ENCODE measurements around the gene MRFAP1.
"Not testable (repeated sequence)": the region's sequence is repeated elsewhere in the genome, so short reads cannot be mapped to it uniquely, and the experiment has no call there.

MRFAP1 gene

DNA sequence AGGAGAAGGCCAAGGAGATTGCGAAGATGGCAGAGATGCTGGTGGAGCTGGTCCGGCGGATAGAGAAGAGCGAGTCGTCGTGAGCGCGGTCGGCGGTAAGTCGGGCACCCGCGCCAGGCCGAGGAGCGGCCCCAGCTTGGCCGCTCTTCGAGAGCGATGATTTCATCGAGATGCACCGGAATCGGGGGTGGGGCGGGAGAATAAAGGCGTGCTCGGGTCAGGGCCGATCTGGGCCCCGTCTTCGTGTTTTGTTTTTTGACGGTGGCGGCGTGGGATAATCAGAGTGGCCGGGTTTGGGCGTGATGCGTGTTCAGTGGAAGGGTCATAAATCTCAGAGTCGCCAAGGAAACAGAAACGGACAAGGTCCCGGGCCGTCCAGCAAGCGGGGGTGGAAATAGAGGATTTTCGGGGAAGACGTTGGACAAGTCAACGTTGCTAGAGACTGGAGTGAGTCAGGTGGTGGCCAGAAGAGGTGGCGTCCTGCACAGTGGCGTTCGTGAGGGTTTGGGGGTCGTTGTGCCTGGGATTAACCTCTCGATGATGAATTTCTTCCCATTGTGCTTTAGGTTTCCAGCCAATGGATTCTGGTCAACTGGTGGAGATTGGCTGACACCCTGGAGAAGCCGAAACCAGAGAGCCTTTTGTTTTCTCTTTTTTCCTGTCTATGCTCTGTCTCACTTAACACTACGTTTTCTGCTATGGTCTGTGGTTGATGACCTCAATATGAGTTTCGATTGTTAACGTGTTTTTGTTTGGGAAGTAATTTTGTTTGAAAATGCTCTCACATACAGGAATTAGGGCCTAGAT is 882 bp downstream of the MRFAP1 start:
- H3K36me3 Mint-ChIP-seq (ENCODE audit: low read depth): peaks cover 39% of the 10 kb centered on the region
- H3K4me3 Mint-ChIP-seq: peak overlapping the region; percentile 100
- H3K27me3 Mint-ChIP-seq: no peaks in the 10 kb centered on the region
- H3K4me1 Mint-ChIP-seq (ENCODE audit: low read depth): peaks cover 45% of the 10 kb centered on the region
- H3K27ac Mint-ChIP-seq: peak overlapping the region; percentile 99
- H3K9me3 Mint-ChIP-seq: no peaks in the 10 kb centered on the region

GRCh38 chr4:6641971-6642320 is 1.5 kb downstream of the MRFAP1 start:
- H3K4me1 Mint-ChIP-seq (ENCODE audit: low read depth): peaks cover 45% of the 10 kb centered on the region
- H3K27me3 Mint-ChIP-seq: no peaks in the 10 kb centered on the region
- peak overlapping the region; percentile 100 for H3K4me3 Mint-ChIP-seq
- H3K27ac Mint-ChIP-seq: peak overlapping the region; percentile 99
- no peaks in the 10 kb centered on the region for H3K9me3 Mint-ChIP-seq
- peaks cover 39% of the 10 kb centered on the region for H3K36me3 Mint-ChIP-seq (ENCODE audit: low read depth)

- H3K4me3 Mint-ChIP-seq: peak overlapping the region; percentile 100
- no peaks in the 10 kb centered on the region for H3K9me3 Mint-ChIP-seq
Observed at GRCh38 chr4:6643141-6643847, 2.8 kb downstream of the MRFAP1 start.

GRCh38 chr4:6644792-6645530 is 4.5 kb downstream of the MRFAP1 start:
- peaks cover 36% of the 10 kb centered on the region for H3K4me1 Mint-ChIP-seq (ENCODE audit: low read depth)
- H3K9me3 Mint-ChIP-seq: no peaks in the 10 kb centered on the region
- peaks cover 36% of the 10 kb centered on the region for H3K36me3 Mint-ChIP-seq (ENCODE audit: low read depth)
- H3K4me3 Mint-ChIP-seq: no peak overlapping the region
- H3K27me3 Mint-ChIP-seq: no peaks in the 10 kb centered on the region
- H3K27ac Mint-ChIP-seq: no peak overlapping the region

More at GRCh38 chr4:6643141-6643847, 2.8 kb downstream of the MRFAP1 start:
- Mint-ChIP-seq H3K4me1 (ENCODE audit: low read depth) (peaks cover 45% of the 10 kb centered on the region), H3K27me3 (no peaks in the 10 kb centered on the region), H3K36me3 (ENCODE audit: low read depth) (peaks cover 39% of the 10 kb centered on the region), H3K27ac (peak overlapping the region; percentile 72)

DNA sequence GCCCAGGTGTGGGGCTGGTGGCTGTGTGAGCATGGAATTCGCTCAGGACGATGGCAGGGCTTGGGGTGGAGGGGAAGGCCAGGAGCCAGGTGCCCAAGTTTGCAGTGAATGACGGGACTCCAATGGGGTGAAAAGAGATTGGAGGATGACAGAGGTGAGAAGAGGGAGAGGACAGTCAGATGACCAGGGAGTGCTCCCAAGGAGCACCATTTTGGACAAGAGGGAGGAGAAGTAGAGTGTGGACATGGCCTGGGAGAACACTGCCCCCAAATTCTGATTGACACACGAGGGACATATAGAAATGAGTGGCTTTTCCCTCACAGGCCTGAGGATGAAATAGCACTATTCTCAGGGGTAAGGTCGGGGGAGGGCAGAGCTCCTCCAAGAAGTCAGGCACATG is 6.7 kb downstream of the MRFAP1 start:
- H3K27ac Mint-ChIP-seq: peak overlapping the region; percentile 43
- H3K4me1 Mint-ChIP-seq (ENCODE audit: low read depth): peaks cover 18% of the 10 kb centered on the region
- H3K4me3 Mint-ChIP-seq: no peak overlapping the region
- peaks cover 18% of the 10 kb centered on the region for H3K36me3 Mint-ChIP-seq (ENCODE audit: low read depth)
- H3K27me3 Mint-ChIP-seq: no peaks in the 10 kb centered on the region
- H3K9me3 Mint-ChIP-seq: no peaks in the 10 kb centered on the region

GRCh38 chr4:6647582-6648230 is 7.2 kb downstream of the MRFAP1 start:
- peaks cover 12% of the 10 kb centered on the region for H3K36me3 Mint-ChIP-seq (ENCODE audit: low read depth)
- H3K27ac Mint-ChIP-seq: peak overlapping the region; percentile 43
- H3K9me3 Mint-ChIP-seq: no peaks in the 10 kb centered on the region
- no peak overlapping the region for H3K4me3 Mint-ChIP-seq
- peaks cover 13% of the 10 kb centered on the region for H3K4me1 Mint-ChIP-seq (ENCODE audit: low read depth)
- H3K27me3 Mint-ChIP-seq: no peaks in the 10 kb centered on the region

GRCh38 chr4:6649216-6649615 is 8.7 kb downstream of the MRFAP1 start:
- Mint-ChIP-seq H3K36me3 (ENCODE audit: low read depth) (peaks cover 4% of the 10 kb centered on the region), H3K9me3 (no peaks in the 10 kb centered on the region), H3K4me3 (no peak overlapping the region), H3K27ac (no peak overlapping the region), H3K4me1 (ENCODE audit: low read depth) (no peaks in the 10 kb centered on the region), H3K27me3 (no peaks in the 10 kb centered on the region)

DNA sequence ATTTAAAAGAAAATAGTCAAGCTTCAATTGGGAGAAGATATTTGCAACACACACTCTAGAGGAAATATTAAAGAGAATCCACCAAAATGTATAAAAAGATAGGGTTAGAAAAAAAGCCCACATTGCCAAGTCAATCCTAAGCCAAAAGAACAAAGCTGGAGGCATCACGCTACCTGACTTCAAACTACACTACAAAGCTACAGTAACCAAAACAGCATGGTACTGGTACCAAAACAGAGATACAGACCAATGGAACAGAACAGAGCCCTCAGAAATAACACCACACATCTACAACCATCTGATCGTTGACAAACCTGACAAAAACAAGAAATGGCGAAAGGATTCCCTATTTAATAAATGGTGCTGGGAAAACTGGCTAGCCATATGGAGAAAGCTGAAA is 13.7 kb downstream of the MRFAP1 start:
- H3K36me3 Mint-ChIP-seq (ENCODE audit: low read depth); H3K27me3 Mint-ChIP-seq; H3K4me3 Mint-ChIP-seq; H3K9me3 Mint-ChIP-seq; H3K27ac Mint-ChIP-seq: not testable (repeated sequence)
- H3K4me1 Mint-ChIP-seq (ENCODE audit: low read depth): peaks cover 13% of the 10 kb centered on the region

GRCh38 chr4:6655291-6655690 is 14.8 kb downstream of the MRFAP1 start:
- H3K4me1 Mint-ChIP-seq (ENCODE audit: low read depth): peaks cover 15% of the 10 kb centered on the region
- H3K9me3 Mint-ChIP-seq; H3K36me3 Mint-ChIP-seq (ENCODE audit: low read depth); H3K27ac Mint-ChIP-seq; H3K27me3 Mint-ChIP-seq; H3K4me3 Mint-ChIP-seq: not testable (repeated sequence)

DNA sequence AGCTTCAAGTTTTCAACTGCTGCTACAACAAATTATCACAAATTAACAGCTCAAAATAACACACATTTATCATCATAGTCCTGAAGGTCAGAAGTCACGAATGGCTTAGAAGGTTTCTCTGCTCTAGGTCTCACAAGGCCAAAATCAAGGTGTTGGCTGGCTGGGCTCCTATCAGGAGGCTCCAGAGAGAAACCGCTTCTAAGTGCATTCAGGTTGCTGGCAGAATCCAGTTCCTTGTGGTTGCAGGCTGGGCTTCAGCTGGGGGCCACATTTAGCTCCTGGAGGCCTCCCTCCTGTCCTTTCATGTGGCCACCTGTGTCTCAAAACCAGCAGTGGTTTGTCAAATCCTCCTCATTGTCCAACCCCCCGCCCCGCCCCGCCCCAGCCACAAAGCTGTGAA is 15.4 kb downstream of the MRFAP1 start:
- no peaks in the 10 kb centered on the region for H3K36me3 Mint-ChIP-seq (ENCODE audit: low read depth)
- H3K4me1 Mint-ChIP-seq (ENCODE audit: low read depth): peaks cover 15% of the 10 kb centered on the region
- H3K4me3 Mint-ChIP-seq: no peak overlapping the region
- no peak overlapping the region for H3K27ac Mint-ChIP-seq
- H3K27me3 Mint-ChIP-seq: peaks cover 6% of the 10 kb centered on the region
- no peaks in the 10 kb centered on the region for H3K9me3 Mint-ChIP-seq

DNA sequence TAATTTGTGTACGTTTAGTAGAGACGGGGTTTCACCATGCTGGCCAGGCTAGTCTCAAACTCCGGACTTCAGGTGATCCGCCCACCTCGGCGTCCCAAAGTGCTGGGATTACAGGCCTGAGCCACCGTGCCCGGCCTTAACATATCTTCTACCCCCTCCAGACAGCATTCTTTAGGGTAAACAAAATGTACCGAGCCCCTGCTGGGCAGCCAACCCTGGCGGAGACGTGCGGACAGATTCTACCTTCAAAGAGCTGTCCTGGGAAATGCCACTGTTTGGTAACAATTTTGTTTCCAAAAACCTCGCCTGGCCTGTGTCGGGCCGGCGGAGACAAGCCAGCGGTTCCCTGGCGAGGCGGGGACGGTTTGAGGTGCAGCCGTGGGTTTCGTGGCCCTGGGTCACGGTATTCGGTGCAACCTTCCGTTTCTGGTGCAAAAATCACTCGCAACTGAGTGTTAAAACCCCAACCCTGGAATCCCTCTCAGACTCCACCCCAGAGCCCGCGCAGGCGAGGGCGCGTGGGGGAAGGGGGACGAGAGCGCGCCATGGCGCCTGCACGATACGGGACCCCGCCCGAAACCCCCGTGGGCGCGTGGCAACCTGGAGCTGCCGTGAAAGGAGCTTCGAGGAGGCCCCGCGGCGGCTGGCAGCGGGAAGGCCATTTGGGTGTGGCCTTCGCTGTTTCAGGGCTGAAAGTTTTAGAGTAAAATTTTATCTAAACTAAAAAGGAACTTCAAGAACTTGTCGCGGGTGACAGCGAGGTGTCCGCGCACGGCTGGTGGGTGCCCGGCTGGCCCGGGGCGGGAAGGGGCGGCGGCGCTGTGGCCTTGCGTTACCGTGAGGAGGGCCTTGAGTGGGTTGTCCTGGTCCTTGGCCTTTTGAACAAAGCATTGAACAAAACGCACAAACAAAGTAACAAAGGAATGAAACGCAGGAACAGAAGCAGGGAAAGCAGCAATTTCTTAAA is 17.0 kb downstream of the MRFAP1 start:
- no peak overlapping the region for H3K27ac Mint-ChIP-seq
- H3K27me3 Mint-ChIP-seq: peaks cover 19% of the 10 kb centered on the region
- H3K4me1 Mint-ChIP-seq (ENCODE audit: low read depth): peaks cover 15% of the 10 kb centered on the region
- H3K4me3 Mint-ChIP-seq: no peak overlapping the region
- no peaks in the 10 kb centered on the region for H3K36me3 Mint-ChIP-seq (ENCODE audit: low read depth)
- no peaks in the 10 kb centered on the region for H3K9me3 Mint-ChIP-seq

GRCh38 chr4:6658209-6658595 is 17.7 kb downstream of the MRFAP1 start:
- H3K36me3 Mint-ChIP-seq (ENCODE audit: low read depth): no peaks in the 10 kb centered on the region
- H3K4me3 Mint-ChIP-seq: peak overlapping the region; percentile 66
- peaks cover 15% of the 10 kb centered on the region for H3K4me1 Mint-ChIP-seq (ENCODE audit: low read depth)
- H3K9me3 Mint-ChIP-seq: no peaks in the 10 kb centered on the region
- H3K27me3 Mint-ChIP-seq: peaks cover 25% of the 10 kb centered on the region
- no peak overlapping the region for H3K27ac Mint-ChIP-seq

GRCh38 chr4:6658597-6659075 is 18.2 kb downstream of the MRFAP1 start:
- Mint-ChIP-seq H3K27ac (no peak overlapping the region), H3K27me3 (peaks cover 30% of the 10 kb centered on the region), H3K36me3 (ENCODE audit: low read depth) (no peaks in the 10 kb centered on the region), H3K4me3 (peak overlapping the region; percentile 66), H3K4me1 (ENCODE audit: low read depth) (peaks cover 15% of the 10 kb centered on the region), H3K9me3 (no peaks in the 10 kb centered on the region)

DNA sequence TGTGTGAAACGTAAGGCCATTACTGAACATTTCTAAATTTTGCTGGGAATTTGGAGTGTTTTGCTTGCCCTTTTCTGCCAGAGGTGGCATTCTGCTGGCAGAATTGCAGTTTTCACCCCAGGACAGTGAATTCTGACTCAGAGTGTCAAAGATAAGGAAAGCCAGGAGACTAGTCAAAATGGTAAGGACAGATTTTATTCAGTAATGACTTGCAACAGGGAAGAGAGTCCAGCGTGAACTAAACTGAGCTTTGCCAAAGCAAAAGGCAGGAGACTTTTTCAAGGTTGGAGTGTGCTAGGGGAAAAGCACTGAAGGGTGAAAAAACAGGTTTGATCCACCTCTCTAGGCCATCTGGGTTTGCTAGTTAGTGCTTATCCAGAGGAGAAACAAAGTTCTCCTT is 19.4 kb downstream of the MRFAP1 start:
- H3K4me3 Mint-ChIP-seq: no peak overlapping the region
- peaks cover 31% of the 10 kb centered on the region for H3K27me3 Mint-ChIP-seq
- no peaks in the 10 kb centered on the region for H3K36me3 Mint-ChIP-seq (ENCODE audit: low read depth)
- H3K9me3 Mint-ChIP-seq: no peaks in the 10 kb centered on the region
- no peak overlapping the region for H3K27ac Mint-ChIP-seq
- peaks cover 15% of the 10 kb centered on the region for H3K4me1 Mint-ChIP-seq (ENCODE audit: low read depth)
